Activated CD4-positive, alpha-beta T cell treated with anti-CD3 and anti-CD28 coated beads for 1 hour (primary cell): ENCODE results near the gene ATOH8.

Source experiments
- DNase-seq: peaks from one replicate; pipeline ENCODE4 v3.0.0-alpha.2; 2020

ATOH8 gene

DNA sequence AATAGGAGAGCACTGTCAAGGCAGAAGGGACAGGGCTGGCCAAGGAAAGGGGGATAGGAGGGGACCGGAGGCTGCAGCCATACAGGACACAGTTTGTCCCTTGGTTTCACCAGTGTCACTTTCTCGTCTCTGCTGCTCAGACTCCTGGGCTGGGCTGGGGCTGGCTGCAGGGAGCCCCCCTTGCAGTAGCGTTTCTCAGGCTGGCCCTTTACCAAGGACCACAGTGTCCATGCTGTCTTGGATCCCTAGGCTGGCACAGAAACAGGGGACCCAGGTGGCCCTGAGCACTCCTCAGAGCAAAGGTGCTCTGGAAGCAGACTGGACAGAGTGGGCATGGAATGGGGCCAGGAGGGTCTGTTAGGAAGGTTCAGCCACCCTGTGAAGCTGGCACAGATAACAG, 34.8 kb downstream of the ATOH8 start:
- no peak for DNase-seq

GRCh38 chr2:85789271-85789670, 35.5 kb downstream of the ATOH8 start:
- DNase-seq, result no peak

- DNase-seq, result no peak
These were observed 36.2 kb downstream of the ATOH8 start for GRCh38 chr2:85790032-85790431.

- no peak for DNase-seq
These were observed 36.9 kb downstream of the ATOH8 start for GRCh38 chr2:85790499-85791188.

DNA sequence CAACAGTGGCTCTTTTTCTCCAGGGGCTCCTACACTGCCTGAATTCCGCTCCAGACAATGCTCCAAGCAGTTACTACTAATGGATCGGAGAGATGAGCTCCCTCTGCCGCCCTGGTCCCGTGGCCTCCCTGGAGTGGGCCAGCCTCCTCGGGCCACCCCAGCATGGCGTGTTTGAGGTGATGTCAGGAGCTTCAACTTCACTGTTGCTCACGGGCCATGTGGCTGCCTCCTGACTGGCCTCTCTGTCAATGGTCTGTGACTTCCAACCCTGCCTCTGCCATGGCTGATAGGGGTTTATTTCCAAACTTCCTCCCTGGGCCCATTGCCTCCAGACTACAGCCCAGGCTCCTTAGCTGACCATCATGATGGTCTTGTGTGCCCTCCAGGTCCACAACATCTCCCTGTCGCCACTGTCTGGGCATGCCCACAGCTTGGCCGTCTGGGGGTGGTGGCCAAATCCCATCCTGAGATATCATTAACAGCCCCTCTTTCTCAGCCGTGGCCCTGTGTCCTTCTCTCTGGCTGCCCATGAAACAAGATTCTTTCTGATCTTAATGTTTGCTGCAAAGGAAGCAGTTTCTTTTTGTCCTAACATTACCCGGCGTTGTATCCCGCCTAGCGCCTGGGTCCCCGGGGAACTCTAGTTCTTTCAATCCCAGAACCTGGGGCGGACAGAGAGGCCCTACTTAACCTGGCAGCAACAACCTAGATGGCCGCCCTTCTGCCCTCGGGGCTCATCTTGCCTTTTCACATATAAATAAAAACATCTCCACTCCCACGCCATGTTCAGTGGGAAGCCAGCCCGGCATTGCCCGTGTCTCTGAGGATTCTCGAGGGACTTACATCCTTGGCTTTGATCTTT, 38.1 kb downstream of the ATOH8 start:
- no peak for DNase-seq

GRCh38 chr2:85792783-85793441, 39.1 kb downstream of the ATOH8 start:
- no peak for DNase-seq

GRCh38 chr2:85793584-85793983, 39.8 kb downstream of the ATOH8 start:
- no peak for DNase-seq

- no peak for DNase-seq
These were observed 40.2 kb downstream of the ATOH8 start for GRCh38 chr2:85794038-85794441.

DNA sequence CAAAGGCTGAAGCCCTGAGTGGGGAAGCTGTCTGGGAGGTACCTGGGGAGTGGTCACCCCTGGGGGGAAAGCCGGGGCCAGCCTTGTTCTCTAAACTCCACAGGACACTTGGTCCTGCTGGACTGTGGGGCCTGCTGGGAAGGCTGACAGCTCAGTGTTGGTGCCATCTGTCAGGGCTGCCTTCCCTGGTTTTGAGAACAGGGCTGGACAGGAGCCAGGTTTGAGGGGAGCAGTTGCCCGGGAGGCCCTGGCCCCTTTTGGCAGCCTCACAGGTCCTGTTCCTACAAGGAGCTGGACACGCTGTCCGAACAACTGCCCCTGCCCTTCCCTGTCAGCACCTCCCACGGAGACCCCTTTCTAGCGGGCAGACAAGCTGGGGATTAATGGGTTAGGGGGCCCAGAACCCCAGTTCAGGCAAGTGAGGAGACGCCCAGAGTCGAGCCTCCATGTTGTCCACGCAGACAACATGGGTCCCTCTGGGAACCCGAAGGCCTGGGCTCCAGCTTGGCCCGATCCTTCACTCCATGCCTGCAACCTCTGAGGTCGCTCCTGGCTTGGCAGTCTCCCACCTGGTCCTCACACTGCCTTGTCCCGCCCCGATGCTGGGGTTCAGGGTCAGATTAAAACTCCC, 40.8 kb downstream of the ATOH8 start:
- no peak for DNase-seq

DNA sequence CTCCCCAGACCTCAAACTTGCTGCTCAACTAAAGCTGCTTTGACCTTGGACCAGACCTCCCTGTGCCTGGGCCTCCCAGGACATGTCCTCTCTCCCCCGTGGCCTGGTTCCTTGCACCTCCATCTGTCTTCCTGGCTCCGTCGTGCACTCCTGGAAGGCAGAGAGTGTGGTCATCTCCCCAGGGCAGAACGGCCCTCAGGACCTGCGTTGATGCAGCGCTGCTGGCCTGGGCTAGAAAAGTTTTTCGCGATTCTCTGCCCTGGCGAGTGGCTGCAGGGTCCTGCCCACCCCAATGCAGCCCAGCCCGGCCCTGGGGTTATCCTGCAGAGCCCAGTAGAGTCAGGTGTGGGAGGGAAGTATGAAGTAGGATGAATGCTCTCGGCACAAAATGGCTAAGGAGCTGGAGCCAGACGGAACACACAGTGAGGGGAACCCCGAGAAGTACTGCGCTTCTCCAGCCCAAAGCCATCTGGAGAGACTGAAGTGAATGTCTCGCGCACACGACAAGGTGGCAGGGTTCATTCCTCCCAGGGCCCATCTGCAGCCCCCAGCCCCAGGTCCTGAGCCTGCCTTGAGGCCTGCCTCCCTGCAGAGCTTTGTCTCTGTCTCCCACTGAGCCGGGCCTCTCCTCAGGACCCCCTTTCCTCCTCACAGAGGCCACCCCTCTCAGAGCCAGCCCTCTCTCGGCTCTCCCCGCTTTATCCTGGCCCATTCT, 41.7 kb downstream of the ATOH8 start:
- DNase-seq, result no peak

DNA sequence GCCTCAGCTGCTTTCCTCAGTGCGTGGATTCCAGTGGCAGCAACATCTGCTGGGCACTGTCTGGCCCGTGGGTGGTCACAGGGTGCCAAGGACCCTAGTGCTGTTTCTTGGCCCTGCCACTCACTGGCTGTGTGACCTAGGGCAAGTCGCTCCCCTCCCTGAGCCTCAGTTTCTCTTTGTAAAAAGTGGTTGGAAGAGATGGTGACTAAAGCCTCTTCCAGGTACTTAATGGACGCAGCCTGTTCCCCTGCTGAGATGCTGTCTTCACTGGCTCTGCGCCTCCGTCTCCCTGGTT, 42.2 kb downstream of the ATOH8 start:
- DNase-seq, result no peak

DNA sequence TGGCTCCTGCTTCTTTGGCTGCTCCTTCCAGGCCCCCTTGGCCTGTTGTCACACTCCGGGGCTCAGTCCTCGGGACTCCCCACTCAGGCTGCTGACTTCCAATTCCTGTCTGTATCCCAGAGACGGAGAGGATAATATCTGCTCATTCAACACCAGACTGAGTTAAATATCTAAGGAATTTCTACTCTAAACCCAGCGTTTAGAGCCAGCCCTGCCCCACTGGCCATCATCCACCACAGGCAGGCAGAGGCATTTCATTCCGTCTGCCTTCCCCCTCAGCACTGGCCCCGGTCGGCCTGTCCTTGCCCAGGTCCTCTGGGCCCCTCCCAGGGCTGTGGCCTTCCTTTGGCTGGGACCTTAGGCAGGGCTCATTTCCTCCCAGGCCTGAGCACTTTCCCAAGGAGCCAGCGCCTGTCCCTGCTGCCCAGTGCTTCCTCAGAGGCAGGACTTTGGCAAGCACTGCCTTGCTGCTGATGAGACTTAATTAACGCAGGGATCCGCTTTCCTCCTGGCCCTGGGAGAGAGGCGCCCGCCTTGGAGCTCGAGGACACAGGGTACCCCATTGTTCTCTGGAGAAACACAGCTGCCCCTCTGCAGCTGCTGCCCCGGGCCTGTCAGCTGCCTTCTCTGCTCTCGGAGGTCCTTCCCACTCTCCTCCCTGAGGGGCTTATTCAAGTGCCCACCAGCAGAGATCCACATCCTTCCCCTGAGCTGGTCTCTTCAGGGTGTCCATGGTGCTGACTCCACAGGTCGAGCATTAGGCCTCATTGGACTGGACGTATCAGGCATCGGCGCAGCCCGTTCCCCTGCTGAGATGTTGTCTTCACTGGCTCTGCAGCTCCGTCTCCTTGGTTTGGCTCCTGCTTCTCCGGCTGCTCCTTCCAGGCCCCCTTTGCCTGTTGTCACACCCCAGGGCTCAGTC, 42.8 kb downstream of the ATOH8 start:
- DNase-seq, result no peak

- no peak for DNase-seq
These were observed 43.5 kb downstream of the ATOH8 start for GRCh38 chr2:85797263-85797660.

- no peak for DNase-seq
These were observed 44.1 kb downstream of the ATOH8 start for GRCh38 chr2:85797921-85798320.

DNA sequence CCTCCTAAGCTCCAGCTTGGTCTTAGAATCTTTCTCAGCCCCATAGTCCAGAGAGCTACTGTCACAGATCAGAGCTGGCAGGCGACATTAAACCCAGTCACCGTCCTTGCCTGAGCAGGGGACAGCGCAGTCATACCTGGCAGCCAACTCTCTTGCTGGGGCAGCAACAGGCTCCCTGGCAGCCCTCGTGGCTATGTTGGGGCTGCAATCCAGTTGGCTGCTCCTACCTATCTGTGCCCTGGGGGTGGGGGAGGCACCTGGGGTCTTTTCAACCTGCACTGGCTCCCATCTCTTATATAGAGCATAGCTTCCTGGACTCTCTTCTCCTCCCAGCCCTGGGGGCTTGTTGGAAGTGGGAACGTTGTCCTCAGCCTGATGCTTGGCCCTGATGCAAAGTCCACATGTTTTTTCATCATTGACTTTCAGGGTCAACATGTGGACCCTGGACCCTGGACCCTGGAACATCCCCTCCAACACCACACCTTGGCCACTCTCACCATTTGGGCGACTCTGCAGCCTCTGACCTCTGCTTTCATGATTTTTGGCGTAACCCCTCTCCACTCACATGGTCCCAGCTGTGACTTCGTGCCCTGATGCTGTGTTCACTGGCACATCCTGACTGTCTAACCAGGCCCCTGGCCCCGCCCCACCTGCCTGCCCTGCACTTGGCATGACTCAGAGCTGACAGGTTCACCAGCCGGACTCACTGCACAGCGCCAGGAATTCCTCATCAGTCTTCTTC, 45.6 kb downstream of the ATOH8 start:
- DNase-seq, result no peak

DNA sequence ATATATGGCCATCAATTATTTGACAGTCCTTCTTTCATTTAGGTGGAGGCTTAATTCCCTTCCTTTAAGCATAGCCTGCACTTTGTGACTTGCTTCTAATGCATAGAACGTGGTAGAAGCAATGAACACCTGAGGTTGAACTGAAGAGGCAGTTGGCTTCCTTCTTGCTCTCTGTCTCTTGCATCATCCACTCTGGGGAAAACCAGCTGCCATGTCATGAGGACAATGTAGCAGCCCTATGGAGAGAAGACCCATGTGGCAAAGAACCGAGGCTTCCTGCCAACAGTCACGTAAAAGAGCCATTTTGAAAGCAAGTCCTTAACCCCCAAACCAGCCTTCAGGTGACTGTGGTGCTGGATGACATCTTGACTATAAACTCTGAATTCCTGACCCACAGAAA, 46.8 kb downstream of the ATOH8 start:
- DNase-seq, result no peak

GRCh38 chr2:85801871-85802270, 48.1 kb downstream of the ATOH8 start:
- DNase-seq, result no peak

DNA sequence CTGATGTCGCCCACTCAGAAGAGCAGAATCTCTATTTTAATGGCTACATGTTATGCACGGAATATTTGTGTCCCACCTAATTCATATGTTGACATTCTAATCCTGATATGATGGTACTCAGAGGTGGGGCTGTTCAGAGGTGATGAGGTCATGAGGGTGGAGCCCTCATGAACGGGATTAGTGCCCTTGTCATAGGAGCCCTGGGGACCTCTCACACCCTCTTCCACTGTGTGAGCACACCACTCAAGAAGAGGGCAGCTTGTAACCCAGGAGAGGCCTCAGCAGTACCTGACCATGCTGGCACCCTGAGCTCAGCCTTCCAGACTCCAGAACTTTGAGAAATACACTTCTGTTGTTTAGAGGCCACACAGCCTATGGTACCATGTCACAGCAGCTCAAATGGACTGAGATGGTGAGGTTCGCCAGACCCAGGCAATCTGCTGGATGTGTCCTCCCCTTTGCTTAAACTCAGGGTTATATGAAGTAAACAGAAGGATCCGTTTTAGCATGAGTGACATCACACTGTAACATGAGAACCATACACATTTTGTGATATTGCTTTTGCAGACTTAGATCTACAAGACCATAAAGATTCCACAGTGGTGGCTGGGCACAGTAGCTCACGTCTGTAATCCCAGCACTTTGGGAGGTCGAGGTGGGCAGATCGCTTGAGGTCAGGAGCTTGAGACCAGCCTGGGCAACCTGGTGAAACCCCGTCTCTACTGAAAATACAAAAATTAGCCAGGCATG, 48.7 kb downstream of the ATOH8 start:
- no peak for DNase-seq

- DNase-seq, result no peak
These were observed 50.1 kb downstream of the ATOH8 start for GRCh38 chr2:85803704-85804425.

DNA sequence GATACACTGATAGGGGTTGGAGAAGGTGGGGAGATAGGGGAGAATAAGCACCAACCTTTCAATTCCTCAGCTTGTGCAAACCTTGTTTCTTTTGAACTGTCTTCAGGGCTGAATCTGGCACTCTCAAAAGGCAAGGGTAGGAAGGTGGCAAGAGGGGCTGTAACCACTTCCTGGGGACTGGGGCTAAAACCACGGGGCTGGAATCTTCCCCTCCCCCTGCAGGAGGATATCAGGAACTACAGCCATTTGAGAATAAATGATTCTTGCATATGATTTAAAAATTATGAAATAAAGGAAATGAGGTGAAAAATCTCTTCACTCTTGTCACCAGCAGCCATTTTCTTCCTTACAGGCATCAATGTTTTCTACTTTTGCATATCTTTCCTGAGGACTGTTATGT, 50.8 kb downstream of the ATOH8 start:
- DNase-seq, result no peak
